ENCODE measurements around the gene MLIP. TPM values are rescaled to one million over a fixed set of nuclear protein-coding genes. Genes with fewer than 3 reads are reported as not detected.
"Not testable (repeated sequence)": the region's sequence is repeated elsewhere in the genome, so short reads cannot be mapped to it uniquely, and the experiment has no call there.

Gene MLIP
- total RNA-seq, 2 experiments from 2014 or later = not detected

- H3K9me3 ChIP-seq (ENCODE audit: low read length) = no peaks in the 10 kb centered on the region
- TF ChIP-seq CTCF (conservative IDR thresholded peaks at IDR 0.05; ENCODE audit: low read length) = no peak
- no peak for TF ChIP-seq EZH2phosphoT487 (IDR thresholded peaks at IDR 0.05; ENCODE audit: borderline replicate concordance, low read depth, low read length)
- CTCF ChIA-PET (ENCODE audit: unreplicated experiment) = no interaction called here
- no peak overlapping the region for H3K4me2 ChIP-seq (ENCODE audit: low read length)
- H2AFZ ChIP-seq (ENCODE audit: low read length) = no peak overlapping the region
- H3K79me2 ChIP-seq (ENCODE audit: insufficient read depth, low read depth, low read length) = no peaks in the 10 kb centered on the region
- H3K9me2 ChIP-seq (ENCODE audit: insufficient read depth, low read length) = no peaks in the 10 kb centered on the region
- POLR2A ChIA-PET = no interaction called here
- DNase-seq (ENCODE audit: low spot score) = no peak
- intact Hi-C loops (cut with micrococcal nuclease; ENCODE audit: unreplicated experiment) = no loop called here
- H3K4me1 ChIP-seq (ENCODE audit: insufficient read depth, low read length, poor library complexity, severe bottlenecking) = no peaks in the 10 kb centered on the region
- no peak overlapping the region for H3K27ac ChIP-seq (ENCODE audit: low read depth, low read length, poor library complexity, severe bottlenecking)
- no TSS peak for BruUV-seq (replicated peaks)
- H3K36me3 ChIP-seq (ENCODE audit: insufficient read depth, low read length) = no peaks in the 10 kb centered on the region
- H4K20me1 ChIP-seq (ENCODE audit: insufficient read depth, low read length) = no peaks in the 10 kb centered on the region
- H3K4me3 ChIP-seq (ENCODE audit: low read depth, low read length, poor library complexity, severe bottlenecking) = no peak overlapping the region
These were observed 95.3 kb downstream of the MLIP start for GRCh38 chr6:54206510-54206909.

GRCh38 chr6:54209983-54210382 lies 98.7 kb downstream of the MLIP start:
- POLR2A ChIA-PET; H3K4me1 ChIP-seq (ENCODE audit: insufficient read depth, low read length, poor library complexity, severe bottlenecking); H3K4me3 ChIP-seq (ENCODE audit: low read depth, low read length, poor library complexity, severe bottlenecking); intact Hi-C loops (cut with micrococcal nuclease; ENCODE audit: unreplicated experiment); H3K4me2 ChIP-seq (ENCODE audit: low read length); H4K20me1 ChIP-seq (ENCODE audit: insufficient read depth, low read length); H3K9me2 ChIP-seq (ENCODE audit: insufficient read depth, low read length); BruUV-seq (replicated peaks); H3K36me3 ChIP-seq (ENCODE audit: insufficient read depth, low read length); H3K79me2 ChIP-seq (ENCODE audit: insufficient read depth, low read depth, low read length); CTCF ChIA-PET (ENCODE audit: unreplicated experiment); DNase-seq (ENCODE audit: low spot score); H3K9me3 ChIP-seq (ENCODE audit: low read length); H2AFZ ChIP-seq (ENCODE audit: low read length); H3K27ac ChIP-seq (ENCODE audit: low read depth, low read length, poor library complexity, severe bottlenecking): not testable (repeated sequence)

- H3K4me2 ChIP-seq (ENCODE audit: low read length) = no peak overlapping the region
- no peaks in the 10 kb centered on the region for H3K9me2 ChIP-seq (ENCODE audit: insufficient read depth, low read length)
- no peak overlapping the region for H2AFZ ChIP-seq (ENCODE audit: low read length)
- H3K4me3 ChIP-seq (ENCODE audit: low read depth, low read length, poor library complexity, severe bottlenecking) = no peak overlapping the region
- ChIA-PET CTCF (ENCODE audit: unreplicated experiment) (no interaction called here), POLR2A (interaction anchor here (1.4 kb wide), 1 partner anchor 12 kb away, joined by 3 read pairs; no protein-coding TSS in a partner anchor)
- H3K27ac ChIP-seq (ENCODE audit: low read depth, low read length, poor library complexity, severe bottlenecking) = no peak overlapping the region
- H4K20me1 ChIP-seq (ENCODE audit: insufficient read depth, low read length) = no peaks in the 10 kb centered on the region
- no peaks in the 10 kb centered on the region for H3K4me1 ChIP-seq (ENCODE audit: insufficient read depth, low read length, poor library complexity, severe bottlenecking)
- TF ChIP-seq CTCF (conservative IDR thresholded peaks at IDR 0.05; ENCODE audit: low read length) = no peak
- TF ChIP-seq EZH2phosphoT487 (IDR thresholded peaks at IDR 0.05; ENCODE audit: borderline replicate concordance, low read depth, low read length) = no peak
- BruUV-seq (replicated peaks) = no TSS peak
- H3K79me2 ChIP-seq (ENCODE audit: insufficient read depth, low read depth, low read length) = no peaks in the 10 kb centered on the region
- no peaks in the 10 kb centered on the region for H3K9me3 ChIP-seq (ENCODE audit: low read length)
- DNase-seq (ENCODE audit: low spot score) = no peak
- H3K36me3 ChIP-seq (ENCODE audit: insufficient read depth, low read length) = no peaks in the 10 kb centered on the region
- intact Hi-C loops (cut with micrococcal nuclease; ENCODE audit: unreplicated experiment) = no loop called here
These were observed 103.0 kb downstream of the MLIP start for GRCh38 chr6:54214286-54214685.
